GM10248 (cell line): Measurements from ENCODE around the gene SMCO4.

Experiments
- CTCF ChIA-PET: fragments of 300-600 bp; sonication (Branson Sonifier 250); formaldehyde crosslinking; extraction: SDS; loops from one replicate; lab custom pipeline; 2021; ENCODE audit warnings: antibody characterized with exemption; lab: Yijun Ruan, JAX
- POLR2A ChIA-PET: fragments of 350-650 bp; sonication (Branson Sonifier 250); formaldehyde crosslinking; extraction: SDS; loops from one replicate; lab custom pipeline; 2020; ENCODE audit warnings: antibody characterized with exemption; lab: Yijun Ruan, JAX
- DNase-seq: peaks from one replicate; pipeline ENCODE4 v3.0.0; 2012; ENCODE audit errors: extremely low spot score
- CTCF ChIP-seq: IDR thresholded peaks from 2 replicates; pipeline ENCODE4 v1.5.1; 2012; ENCODE audit warnings: mild to moderate bottlenecking, low read depth; ENCODE audit errors: extremely low read depth, missing control alignments, control extremely low read depth

Gene SMCO4

GRCh38 chr11:93498161-93498560, 45.0 kb downstream of the SMCO4 start:
- POLR2A ChIA-PET = no interaction called here

GRCh38 chr11:93497596-93497995, 45.6 kb downstream of the SMCO4 start:
- CTCF ChIA-PET = no interaction called here
- no peak for DNase-seq
- POLR2A ChIA-PET = no interaction called here
- TF ChIP-seq CTCF = no peak

More at GRCh38 chr11:93498161-93498560, 45.0 kb downstream of the SMCO4 start:
- no peak for TF ChIP-seq CTCF
- CTCF ChIA-PET = no interaction called here
- DNase-seq = no peak

- DNase-seq = no peak
- ChIA-PET CTCF (interaction anchor here (1.7 kb wide), 1 partner anchor 30 kb away, joined by 4 read pairs; no protein-coding TSS in a partner anchor), POLR2A (no interaction called here)
- no peak for TF ChIP-seq CTCF
Measured at GRCh38 chr11:93494357-93494756, 48.8 kb downstream of the SMCO4 start.

GRCh38 chr11:93493252-93493897, 49.8 kb downstream of the SMCO4 start:
- TF ChIP-seq CTCF = no peak
- DNase-seq = no peak
- CTCF ChIA-PET = interaction anchor here (1.1 kb wide), 1 partner anchor 11 kb away, joined by 4 read pairs; no protein-coding TSS in a partner anchor
- POLR2A ChIA-PET = no interaction called here

DNA sequence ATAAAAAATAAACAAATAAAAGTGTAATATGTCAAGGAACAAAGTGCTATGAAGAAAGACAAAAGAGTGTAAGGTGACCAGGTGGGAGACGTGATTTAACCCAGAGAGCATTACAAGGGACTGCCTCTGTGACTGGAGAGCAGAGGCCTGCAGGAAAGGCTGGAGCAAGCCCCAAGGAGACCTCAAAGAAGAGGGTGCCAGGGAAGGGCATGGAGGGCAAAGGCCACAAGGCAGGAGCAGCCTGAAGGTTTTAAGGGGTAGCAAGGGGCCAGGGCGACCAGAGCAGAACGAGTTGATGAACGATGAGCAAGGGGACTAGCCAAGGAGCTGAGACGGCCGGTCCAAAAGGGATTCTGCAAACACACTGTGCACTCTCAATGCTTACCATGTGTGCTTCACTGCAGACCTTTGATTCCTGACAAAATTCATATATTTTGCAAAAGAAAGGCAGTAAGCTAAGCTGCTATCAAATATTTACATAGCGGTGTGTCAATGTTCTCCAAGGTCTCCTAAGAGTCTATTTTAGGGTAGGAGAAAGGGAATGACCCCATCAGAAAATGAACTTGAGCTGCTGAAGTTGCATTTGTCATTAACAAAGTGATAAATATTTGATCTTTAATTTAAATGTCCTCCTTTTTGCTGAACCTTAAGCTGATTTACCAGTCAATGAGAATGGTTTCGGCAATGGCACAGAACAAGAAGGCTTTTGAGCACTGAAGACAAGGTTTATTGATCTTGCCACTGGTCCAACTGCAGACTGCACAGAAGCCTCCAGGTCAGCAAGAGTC, 50.5 kb downstream of the SMCO4 start:
- POLR2A ChIA-PET = no interaction called here
- CTCF ChIA-PET = interaction anchor here (1.1 kb wide), 1 partner anchor 10 kb away, joined by 4 read pairs; no protein-coding TSS in a partner anchor
- DNase-seq = no peak
- TF ChIP-seq CTCF = no peak

- POLR2A ChIA-PET = no interaction called here
- DNase-seq = no peak
- CTCF ChIA-PET = no interaction called here
- TF ChIP-seq CTCF = no peak
Measured at GRCh38 chr11:93491973-93492372, 51.2 kb downstream of the SMCO4 start.
